Activated CD8-positive, alpha-beta memory T cell treated with anti-CD3 and anti-CD28 coated beads, Interleukin-2, amount 50 U/mL, for 1 hour (primary cell): Measurements from ENCODE around the gene STX19.
A peak's percentile ranks its signal among the peaks of the same experiment; 100 is the strongest.
"Not testable (repeated sequence)": the region's sequence is repeated elsewhere in the genome, so short reads cannot be mapped to it uniquely, and the experiment has no call there.

Experiments
- DNase-seq: peaks from one replicate; pipeline ENCODE4 v3.0.0-alpha.2; 2020; ENCODE audit errors: extremely low read depth

The STX19 gene, protein sequence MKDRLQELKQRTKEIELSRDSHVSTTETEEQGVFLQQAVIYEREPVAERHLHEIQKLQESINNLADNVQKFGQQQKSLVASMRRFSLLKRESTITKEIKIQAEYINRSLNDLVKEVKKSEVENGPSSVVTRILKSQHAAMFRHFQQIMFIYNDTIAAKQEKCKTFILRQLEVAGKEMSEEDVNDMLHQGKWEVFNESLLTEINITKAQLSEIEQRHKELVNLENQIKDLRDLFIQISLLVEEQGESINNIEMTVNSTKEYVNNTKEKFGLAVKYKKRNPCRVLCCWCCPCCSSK

DNA sequence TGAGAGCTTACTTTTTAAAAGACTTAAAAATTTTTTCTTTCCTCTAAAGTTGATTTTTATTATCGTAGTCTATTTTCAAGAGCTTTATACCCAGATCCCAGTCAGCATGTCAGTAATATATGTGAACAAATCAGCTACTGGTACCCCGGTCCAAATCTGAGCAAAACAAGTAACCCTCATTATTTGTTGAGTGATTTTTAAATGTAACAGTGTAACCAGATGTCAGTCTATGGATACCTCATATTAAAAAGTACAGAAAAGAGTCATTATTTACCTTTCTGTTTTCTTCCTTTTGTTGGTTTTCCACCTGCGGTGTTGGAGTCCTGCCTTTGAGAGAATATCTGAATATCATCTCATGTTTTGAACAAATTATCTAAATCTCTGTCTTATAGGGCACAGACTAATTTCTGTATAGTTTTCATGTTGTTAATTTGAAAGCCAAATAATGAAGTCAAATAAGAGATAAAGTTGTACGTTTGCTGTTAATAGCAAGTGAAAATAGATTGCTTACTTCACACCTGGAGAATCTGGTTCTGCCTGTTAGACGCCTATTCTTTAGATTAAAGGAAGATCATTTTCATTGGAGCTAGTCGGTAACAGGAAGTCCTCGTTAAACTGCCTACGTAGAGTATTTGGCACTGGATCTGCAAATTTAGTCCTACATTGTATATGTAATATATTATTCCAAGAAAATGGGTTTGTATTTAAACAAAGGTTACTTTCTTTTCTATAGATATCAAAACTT is at the start of gene STX19:
STX19 (minus strand) TSS at position 505 of the 745 bp plus-strand sequence. CDS start 13,328 bp downstream, outside the sequence.
- DNase-seq = no peak

DNA sequence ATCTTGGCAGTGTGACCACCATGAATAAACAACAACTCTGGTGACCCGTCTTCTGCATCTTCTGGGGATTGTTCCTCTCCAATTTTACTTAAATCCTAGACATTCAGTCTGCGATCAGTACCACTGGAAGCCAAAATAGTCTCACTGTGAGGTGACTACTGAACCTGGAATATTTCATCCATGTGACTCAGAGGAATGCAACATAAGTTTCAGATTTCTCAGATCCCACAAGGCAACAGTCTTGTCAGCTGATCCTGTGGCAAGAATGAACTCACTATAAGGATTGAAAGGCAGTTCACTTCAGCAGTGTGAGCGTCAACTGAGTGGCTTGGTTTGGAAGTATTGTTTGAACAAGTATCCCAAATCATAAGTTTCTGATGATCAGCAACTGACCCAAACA is 47.7 kb upstream of the STX19 start:
- DNase-seq = no peak

DNA sequence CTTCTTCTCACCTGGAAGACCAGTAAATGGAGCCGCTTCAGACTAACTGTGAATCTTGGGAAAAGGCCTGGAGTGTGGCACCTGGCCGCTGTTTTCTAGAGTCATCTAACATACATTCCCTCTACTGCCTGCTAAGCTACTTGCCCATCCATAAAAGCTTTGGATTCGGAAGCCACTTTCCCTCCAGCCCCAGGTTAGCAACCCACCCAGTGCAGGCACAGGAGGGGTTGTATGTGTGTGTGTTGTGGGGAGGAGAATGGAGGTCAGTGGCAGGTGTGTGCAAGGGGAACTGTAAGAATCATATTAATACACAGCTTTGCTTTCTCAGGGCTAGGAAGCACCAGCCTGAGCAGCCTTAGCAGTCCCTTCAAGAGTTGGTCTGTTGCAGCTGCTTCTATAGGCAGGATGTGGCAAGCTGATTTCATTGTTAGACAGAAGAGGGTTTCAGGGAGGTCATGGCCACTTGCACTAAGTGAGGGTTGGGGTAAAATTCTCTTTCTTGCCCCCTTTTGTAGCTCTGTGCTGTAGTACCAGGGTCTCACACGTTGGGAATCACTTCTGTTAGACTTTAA is 43.4 kb upstream of the STX19 start:
- DNase-seq = no peak

DNA sequence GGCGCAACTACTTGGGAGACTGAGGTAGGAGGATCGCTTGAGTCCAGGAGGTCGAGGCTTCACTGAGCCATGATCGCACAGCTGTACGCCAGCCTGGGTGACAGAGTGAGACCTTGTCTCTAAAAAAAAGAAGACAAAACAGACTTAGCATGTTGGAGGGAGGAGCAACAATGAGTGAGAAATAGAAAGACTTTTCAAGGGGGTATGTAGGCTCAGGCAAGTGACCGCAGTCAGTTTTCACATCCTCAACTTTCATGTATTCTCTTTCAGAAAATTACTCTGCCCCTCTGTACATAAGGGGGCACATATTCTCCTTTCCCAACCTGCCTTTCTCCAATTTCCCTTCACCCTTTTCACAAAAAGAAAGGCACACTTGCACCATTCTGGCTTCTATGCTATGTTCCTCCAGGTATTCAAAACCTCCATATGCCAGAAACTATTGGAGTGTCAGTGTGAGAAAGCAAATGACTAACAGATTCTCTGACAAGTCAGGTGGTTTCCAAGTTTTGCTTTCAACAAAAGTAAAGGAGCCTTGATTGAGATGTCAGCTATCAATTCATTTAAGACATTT is 42.0 kb upstream of the STX19 start:
- no peak for DNase-seq

DNA sequence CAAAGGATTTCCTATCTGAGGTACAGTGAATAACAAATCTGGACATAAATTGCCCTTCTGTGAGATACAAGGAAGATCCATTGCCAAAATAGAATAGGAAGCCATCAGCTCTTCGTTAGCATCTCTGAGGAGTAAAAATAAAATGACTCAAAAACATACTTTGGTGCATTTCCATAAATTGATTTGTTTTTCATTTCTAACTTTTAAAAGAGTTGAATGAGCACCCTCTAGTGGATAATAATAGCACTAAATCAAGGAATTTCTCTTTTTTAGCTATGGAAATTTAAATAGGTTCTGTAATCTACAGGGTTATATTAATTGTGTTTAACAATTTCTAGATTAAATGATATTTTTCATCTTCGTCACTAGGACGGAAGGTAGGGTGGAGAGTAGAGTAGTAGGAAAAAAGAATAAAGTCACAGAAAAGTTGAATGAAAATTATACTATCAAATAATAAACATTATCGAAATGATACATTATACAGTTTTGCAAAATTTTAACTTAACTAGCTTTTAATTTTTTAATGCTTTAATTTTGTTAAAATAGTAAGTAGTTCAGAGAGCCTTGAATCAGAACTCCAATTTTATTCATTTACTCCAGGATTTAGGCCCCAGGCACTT is 40.9 kb upstream of the STX19 start:
- no peak for DNase-seq

DNA sequence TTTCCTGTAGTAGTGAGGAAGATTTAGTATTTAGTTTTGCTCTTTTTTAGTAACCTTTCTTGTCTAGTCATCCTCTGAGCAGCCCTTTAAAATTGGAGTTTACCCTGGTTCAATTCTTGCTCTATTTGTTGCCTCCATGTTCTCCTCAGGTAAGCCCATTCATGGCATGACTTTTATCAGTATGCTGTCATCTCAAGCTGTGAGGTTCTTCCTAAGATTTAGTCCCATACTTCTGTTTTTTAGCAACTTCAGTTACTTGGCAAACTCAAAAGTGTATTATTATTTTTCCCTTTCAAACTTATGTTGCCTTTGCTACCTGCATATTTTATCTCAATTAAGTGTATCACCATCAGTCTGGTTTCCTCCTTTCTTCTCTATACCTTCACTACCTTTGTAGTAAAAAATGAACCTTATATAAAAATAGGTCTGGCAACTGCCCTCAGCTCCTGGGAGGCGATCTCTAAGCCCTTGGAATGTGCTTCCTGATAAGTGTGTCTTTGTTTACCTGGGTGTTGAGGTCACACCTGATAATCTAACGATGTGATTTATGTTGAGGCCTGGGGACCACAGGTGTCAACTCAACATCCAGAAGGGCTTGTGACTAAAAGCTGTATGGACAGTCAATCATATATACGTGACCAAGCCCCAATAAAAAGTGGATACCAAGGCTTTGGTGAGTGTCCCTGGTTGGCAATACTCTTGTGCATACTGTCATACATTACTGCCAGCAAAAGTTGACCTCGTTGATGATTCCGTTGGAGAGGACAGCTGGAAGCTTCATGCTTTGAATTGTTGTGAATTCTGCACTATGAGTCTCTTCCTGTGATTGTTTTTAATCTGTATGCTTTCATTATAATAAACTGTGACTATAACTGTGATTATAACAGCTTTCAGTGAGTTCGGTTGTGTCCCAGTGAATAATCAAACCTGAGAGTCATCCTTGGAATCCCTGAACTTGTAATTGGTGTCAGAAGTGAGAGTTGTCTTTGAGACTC is 38.4 kb upstream of the STX19 start:
- DNase-seq = no peak

DNA sequence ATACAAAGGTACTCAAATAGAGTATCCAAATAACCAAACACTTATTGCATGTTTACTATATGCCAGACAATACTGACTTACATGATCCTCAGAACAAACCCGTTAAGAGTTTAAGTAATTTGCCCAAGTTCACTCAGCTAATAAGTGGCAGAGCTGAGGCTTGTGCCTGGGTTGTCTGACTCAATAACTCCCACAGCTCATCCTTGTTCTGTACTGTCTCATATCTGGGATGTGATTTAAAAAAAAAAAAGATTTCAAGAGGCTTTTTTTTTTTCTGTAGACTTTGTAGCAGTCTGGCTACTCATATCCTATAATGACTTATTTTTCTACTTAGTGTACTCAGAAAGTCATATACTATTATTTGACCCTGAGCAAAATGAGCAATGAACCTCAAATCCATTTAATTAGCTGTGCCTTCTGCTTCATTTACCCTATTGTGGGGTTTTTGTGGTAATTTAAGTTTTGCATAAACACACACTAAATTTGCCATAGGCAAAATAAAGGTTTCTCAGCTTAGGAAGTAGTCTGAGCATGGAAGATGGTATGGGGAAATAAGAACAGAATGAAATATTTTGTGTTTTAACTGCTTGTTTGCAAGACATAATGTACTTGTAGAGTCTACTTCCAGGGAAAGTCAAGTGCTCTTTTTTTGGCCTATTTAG is 37.6 kb upstream of the STX19 start:
- no peak for DNase-seq

DNA sequence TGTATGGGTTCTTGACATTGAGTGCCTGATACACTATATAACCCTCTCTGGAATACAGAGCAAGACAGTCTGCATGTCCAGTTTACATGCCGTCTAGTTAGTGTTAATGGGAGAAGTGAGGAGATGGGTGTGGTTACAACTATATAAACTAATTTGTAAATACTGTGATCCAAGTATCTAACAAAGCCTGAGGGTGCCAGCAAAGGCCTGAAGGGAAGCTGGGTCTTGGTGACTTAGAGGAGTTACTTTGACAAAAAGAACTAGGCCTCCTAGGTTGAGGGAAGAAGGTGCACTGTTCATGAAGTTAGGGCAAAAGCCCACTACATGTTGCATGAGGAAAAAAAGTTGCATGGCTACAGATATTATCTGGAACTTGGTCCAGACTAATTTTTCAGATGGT is 36.7 kb upstream of the STX19 start:
- DNase-seq = no peak

DNA sequence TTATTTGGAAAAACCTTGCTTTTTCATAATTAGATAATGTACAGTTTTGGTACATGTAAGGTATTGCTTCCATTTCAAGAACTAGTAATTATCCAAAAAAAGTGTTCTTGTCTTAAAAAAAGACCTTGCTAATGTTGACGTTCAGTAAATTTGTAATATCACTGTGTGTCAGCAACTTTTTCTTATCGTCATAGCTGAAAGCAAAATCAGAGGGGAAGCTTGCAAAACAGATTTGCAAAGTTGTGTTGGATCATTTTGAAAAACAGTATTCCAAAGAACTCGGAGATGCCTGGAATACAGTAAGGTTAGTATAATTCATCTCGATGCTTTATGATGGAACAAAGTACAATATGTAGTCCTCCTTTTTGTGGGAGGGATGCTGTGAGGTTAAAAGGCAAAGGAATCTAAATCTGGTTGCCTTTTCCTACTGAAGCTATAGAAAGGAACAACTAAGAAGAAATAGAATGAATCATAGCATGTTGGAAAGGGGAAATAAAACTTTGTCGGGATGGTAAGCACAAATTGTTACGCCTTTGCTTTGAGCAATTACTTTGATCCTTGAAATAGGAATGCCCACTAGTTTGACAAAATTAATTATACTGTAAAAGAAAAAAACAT is 36.0 kb upstream of the STX19 start:
- no peak for DNase-seq

DNA sequence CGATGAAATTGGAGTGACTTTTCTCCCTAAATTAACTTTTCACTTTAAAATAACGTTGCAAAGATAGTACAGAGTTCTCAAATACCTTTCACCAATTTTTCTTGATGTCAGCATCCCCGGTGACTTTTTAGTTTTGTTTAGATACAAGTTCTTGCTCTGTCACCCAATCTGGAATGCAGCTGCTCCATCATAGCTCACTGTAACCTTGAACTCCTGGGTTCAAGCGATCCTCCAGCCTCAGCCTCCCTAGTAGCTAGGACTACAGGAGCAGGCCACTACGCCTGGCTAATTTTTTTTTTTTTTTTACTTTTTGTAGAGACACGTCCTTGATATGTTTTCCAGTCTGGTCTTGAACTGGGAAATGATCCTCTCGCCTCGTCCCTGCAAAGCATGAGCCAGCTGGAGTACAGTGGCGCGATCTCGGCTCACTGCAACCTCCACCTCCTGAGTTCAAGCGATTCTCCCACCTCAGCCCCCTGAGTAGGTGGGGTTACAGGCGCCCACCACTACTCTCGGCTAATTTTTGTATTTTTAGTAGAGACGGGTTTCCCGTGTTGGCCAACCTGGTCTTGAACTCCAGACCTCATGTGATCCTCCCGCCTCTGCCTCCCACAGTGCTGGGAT is 35.2 kb upstream of the STX19 start:
- no peak for DNase-seq

DNA sequence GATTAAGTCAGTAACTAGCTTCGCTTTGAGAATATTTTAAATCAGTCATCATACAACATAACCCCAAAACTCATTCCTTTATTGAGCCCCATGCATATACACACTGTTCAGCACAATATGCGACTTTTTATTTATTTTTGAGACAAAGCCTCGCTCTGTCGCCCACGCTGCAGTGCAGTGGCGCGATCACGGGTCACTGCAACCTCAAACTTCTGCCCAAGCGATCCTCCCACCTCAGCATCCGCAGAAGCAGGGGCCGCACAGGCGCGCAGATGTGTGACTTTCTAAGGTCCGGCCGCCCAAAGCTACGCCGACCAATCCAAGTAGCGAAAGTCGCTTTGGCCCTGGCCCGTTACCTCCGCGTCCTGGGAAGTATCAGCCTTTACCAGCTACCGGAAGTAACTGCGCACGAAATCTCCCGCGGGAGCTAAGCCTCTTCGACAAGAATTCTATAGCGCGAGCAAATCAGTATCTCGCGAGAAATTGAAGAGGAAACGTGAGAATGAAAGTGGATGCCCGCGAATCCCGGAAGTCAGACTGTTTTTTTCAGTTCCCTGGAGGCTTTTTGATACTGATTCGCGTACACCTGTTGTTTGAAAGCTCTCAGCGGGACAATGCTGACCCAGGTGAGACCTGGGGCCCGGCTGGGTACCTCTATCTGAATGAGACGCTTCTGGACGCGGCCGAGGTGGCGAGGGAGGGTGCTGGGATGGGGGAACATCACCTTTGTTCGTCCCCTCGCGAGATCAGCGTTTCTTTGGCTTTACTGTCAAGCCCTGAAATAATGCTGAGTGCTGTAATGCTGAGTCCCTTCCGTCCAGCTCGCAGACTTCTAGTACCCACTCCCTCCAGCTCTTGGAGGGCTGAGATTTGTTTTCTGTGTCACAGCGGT is 34.4 kb upstream of the STX19 start, which contains the start of the genes DHFR2 and NSUN3:
DHFR2 (minus strand) TSS at position 404 of the 892 bp plus-strand sequence. CDS start 1,405 bp downstream, outside the sequence.
NSUN3 (plus strand) TSS at position 549 of the 892 bp plus-strand sequence; CDS start at position 615, 66 bp downstream.
- peak; percentile 71 for DNase-seq

DNA sequence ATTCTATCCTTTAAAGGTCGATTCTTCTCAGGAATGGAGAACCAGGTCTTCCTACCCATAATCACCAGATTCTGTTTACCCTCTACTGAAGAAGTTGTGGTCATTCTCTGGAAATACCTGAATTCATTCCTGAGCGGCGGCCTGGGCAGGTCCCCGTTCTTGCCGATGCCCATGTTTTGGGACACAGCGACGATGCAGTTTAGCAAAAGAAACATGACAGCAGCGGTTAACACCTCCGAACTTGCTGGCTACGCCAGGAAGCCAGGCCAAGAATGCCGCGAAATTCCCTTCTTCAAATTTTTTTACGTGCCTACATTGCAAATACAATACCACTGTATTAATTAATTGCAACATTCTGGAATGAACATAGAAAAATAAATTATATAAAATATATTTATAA is 32.9 kb upstream of the STX19 start:
- DNase-seq = no peak

DNA sequence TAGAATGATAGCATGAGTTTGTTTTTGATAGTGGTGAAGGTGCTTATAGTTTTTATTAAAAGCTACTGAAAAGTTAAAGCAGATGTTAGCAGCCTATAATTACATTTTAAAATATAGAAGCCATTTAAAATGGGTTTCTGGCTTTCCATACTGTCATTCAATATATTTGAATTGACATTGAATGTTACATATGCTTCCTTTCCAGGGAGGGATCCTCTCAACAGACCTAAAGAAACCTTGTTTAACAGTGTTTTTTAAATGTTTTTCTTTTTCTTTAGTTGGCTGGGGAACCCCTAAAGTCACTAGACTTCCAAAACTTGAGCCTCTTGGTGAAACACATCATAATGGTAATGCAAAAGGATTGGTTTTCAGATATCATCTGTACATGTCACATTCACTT is 22.1 kb upstream of the STX19 start:
- DNase-seq = no peak

DNA sequence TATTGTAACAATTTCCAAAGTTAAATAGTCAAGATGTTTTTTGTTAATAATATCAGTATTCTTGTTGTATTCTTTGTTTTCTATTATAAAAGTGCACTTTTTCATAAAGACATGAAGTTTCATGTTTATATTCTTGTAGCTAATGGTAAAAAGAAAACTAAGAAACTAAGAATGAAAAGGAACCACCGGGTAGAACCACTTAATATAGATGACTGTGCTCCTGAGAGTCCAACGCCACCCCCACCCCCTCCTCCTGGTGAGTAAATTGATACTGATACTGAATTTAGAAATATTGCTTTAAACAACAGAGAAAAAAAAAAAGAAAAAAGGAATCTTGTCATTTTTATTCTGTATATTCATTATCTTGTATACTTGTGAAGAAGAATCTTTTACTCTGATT is 20.9 kb upstream of the STX19 start:
- no peak for DNase-seq

DNA sequence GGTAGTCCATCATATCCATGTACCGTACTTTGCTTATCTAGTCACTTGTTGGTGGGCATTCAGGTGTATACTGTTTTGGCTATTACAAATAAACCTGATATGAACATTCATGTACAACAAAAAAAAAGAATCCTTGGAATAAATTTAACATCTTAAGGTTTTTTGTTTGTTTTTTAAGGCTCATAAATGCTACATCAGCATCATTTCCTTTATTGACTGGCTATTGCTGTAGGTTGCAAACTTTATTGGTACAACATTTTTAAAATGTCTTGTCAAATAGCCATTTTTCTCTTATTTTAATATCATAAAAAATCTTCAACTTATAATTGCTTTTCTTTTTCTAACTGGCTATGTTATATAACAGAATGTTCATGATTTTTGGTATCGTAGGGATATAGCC is 18.1 kb upstream of the STX19 start:
- DNase-seq = no peak

DNA sequence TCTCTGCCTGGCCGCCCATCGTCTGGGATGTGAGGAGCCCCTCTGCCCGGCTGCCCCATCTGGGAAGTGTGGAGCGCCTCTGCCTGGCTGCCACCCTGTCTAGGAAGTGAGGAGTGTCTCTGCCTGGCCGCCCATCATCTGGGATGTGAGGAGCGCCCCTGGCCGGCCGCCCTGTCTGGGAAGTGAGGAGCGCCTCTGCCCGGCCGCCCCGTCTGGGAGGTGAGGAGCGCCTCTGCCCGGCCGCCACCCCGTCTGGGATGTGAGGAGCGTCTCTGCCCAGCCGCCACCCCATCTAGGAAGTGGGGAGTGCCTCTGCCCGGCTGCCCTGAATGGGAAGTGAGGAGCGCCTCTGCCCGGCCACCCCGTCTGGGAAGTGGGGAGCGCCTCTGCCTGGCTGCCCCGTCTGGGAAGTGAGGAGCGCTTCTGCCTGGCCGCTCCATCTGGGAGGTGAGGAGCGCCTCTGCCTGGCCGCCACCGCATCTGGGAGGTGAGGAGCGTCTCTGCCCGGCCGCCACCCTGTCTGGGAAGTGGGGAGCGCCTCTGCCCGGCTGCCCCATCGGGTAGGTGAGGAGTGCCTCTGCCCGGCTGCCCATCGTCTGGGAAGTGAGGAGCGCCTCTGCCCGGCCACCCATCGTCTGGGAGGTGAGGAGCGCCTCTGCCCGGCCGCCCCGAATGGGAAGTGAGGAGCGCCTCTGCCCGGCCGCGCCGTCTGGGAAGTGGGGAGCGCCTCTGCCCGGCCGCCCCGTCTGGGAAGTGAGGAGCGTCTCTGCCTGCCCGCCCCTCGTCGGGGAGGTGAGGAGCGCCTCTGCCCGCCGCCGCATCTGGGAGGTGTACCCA is 15.9 kb upstream of the STX19 start:
- DNase-seq = not testable (repeated sequence)

DNA sequence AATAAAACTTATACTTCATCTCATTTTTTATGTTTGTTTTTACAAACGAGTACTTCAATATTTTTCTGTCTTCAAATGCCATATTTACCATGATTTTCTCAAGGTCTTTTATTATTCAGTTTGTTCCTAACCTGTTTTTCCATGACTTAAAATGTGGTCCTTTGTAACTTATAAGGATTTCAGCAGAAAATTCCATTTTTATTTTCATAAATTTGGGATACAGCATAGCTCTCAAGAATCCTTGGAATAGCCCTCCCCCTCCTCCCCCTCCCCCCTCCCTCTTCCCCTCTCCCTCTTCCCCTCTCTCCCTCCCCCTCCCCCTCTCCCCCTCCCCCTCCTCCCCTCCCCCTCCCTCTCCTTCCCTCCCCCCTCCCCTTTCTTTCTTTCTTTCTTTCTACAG is 14.9 kb upstream of the STX19 start:
- DNase-seq = no peak
